Measurements from ENCODE around the gene NEXN.

Gene NEXN

GRCh38 chr1:77948841-77949424 is 60.5 kb downstream of the NEXN start:
- Histone ChIP-seq H3K36me3 (peaks cover 93 to 100% (median 97%) of the 10 kb centered on the region in 11 experiments), H3K27ac (no peak overlapping the region), H3K9ac (no peak overlapping the region), H4K20me1 (peaks cover 51 to 96% (median 81%) of the 10 kb centered on the region in 11 experiments), H3K4me1 (peaks cover 28 to 49% (median 40%) of the 10 kb centered on the region in 10 experiments), H3K4me2 (peak overlapping the region in 4 of 11 experiments; percentile 6 to 65 (median 28); a peak in 7 of 22 replicates), H3K27me3 (no peaks in the 10 kb centered on the region), H3K9me3 (replicated peaks in 1 of 11) (no peaks in the 10 kb centered on the region), H3K4me3 (no peak overlapping the region; a peak in 1 of 20 replicates)
- TF ChIP-seq Cebpa-rat (IDR thresholded peaks at IDR 0.05) = no peak

GRCh38 chr1:77950873-77951272 is 62.4 kb downstream of the NEXN start:
- Histone ChIP-seq H3K36me3 (peaks cover 94 to 100% (median 98%) of the 10 kb centered on the region in 11 experiments), H3K4me1 (peaks cover 28 to 49% (median 40%) of the 10 kb centered on the region in 10 experiments), H3K9me3 (replicated peaks in 1 of 11) (no peaks in the 10 kb centered on the region), H3K27ac (peak overlapping the region in 3 of 11 experiments; percentile 18 to 45 (median 26); a peak in 9 of 22 replicates), H4K20me1 (peaks cover 62 to 99% (median 95%) of the 10 kb centered on the region in 11 experiments), H3K9ac (peak overlapping the region in 1 of 11 experiments; percentile 17; a peak in 1 of 22 replicates), H3K4me2 (peak overlapping the region; percentile 49 to 74 (median 68); a peak in 21 of 22 replicates), H3K27me3 (no peaks in the 10 kb centered on the region), H3K4me3 (no peak overlapping the region)
- no peak for TF ChIP-seq Cebpa-rat (IDR thresholded peaks at IDR 0.05)

GRCh38 chr1:77951328-77951727 is 62.9 kb downstream of the NEXN start:
- Histone ChIP-seq H3K4me3 (no peak overlapping the region), H3K9ac (peak overlapping the region in 2 of 11 experiments; percentile 16 to 17; a peak in 2 of 22 replicates), H3K9me3 (replicated peaks in 1 of 11) (no peaks in the 10 kb centered on the region), H3K27me3 (no peaks in the 10 kb centered on the region), H3K36me3 (peaks cover 96 to 100% (median 98%) of the 10 kb centered on the region in 11 experiments), H3K4me1 (peaks cover 28 to 49% (median 40%) of the 10 kb centered on the region in 10 experiments), H3K4me2 (peak overlapping the region; percentile 49 to 74 (median 68); a peak in 21 of 22 replicates), H4K20me1 (peaks cover 64 to 100% (median 97%) of the 10 kb centered on the region in 11 experiments), H3K27ac (peak overlapping the region in 3 of 11 experiments; percentile 18 to 31 (median 26); a peak in 8 of 22 replicates)
- TF ChIP-seq Cebpa-rat (IDR thresholded peaks at IDR 0.05) = no peak

GRCh38 chr1:77953907-77954306 is 65.5 kb downstream of the NEXN start:
- no peaks in the 10 kb centered on the region for H3K27me3 ChIP-seq
- no peak overlapping the region for H3K9ac ChIP-seq
- peaks cover 28 to 44% (median 38%) of the 10 kb centered on the region in 10 experiments for H3K4me1 ChIP-seq
- H3K36me3 ChIP-seq = peaks cover 96 to 100% (median 98%) of the 10 kb centered on the region in 11 experiments
- TF ChIP-seq Cebpa-rat (IDR thresholded peaks at IDR 0.05) = no peak
- H4K20me1 ChIP-seq = peaks cover 77 to 100% (median 99%) of the 10 kb centered on the region in 11 experiments
- H3K4me3 ChIP-seq = no peak overlapping the region
- H3K4me2 ChIP-seq = no peak overlapping the region
- H3K27ac ChIP-seq = no peak overlapping the region
- H3K9me3 ChIP-seq (replicated peaks in 1 of 11) = no peaks in the 10 kb centered on the region

- no peak overlapping the region for H3K9ac ChIP-seq
- H4K20me1 ChIP-seq = peaks cover 78 to 100% (median 99%) of the 10 kb centered on the region in 11 experiments
- H3K4me3 ChIP-seq = no peak overlapping the region
- H3K9me3 ChIP-seq (replicated peaks in 1 of 11) = no peaks in the 10 kb centered on the region
- H3K27me3 ChIP-seq = no peaks in the 10 kb centered on the region
- no peak overlapping the region for H3K27ac ChIP-seq
- peaks cover 28 to 38% (median 35%) of the 10 kb centered on the region in 10 experiments for H3K4me1 ChIP-seq
- no peak overlapping the region for H3K4me2 ChIP-seq
- peaks cover 97 to 100% (median 98%) of the 10 kb centered on the region in 11 experiments for H3K36me3 ChIP-seq
- TF ChIP-seq Cebpa-rat (IDR thresholded peaks at IDR 0.05) = no peak
Measured at GRCh38 chr1:77954521-77954920, 66.1 kb downstream of the NEXN start.

- peaks cover 20 to 26% (median 25%) of the 10 kb centered on the region in 10 experiments for H3K4me1 ChIP-seq
- peaks cover 97 to 100% (median 100%) of the 10 kb centered on the region in 11 experiments for H3K36me3 ChIP-seq
- no peak overlapping the region for H3K9ac ChIP-seq
- H4K20me1 ChIP-seq = peaks cover 79 to 100% (median 99%) of the 10 kb centered on the region in 11 experiments
- no peak overlapping the region for H3K4me3 ChIP-seq
- no peaks in the 10 kb centered on the region for H3K9me3 ChIP-seq (replicated peaks in 1 of 11)
- H3K27me3 ChIP-seq = no peaks in the 10 kb centered on the region
- H3K4me2 ChIP-seq = no peak overlapping the region
- TF ChIP-seq Cebpa-rat (IDR thresholded peaks at IDR 0.05) = no peak
- no peak overlapping the region for H3K27ac ChIP-seq
Measured at GRCh38 chr1:77955709-77956108, 67.3 kb downstream of the NEXN start.

- H3K9me3 ChIP-seq (replicated peaks in 1 of 11) = no peaks in the 10 kb centered on the region
- no peak for TF ChIP-seq Cebpa-rat (IDR thresholded peaks at IDR 0.05)
- no peak overlapping the region for H3K4me3 ChIP-seq
- peaks cover 79 to 100% (median 99%) of the 10 kb centered on the region in 11 experiments for H4K20me1 ChIP-seq
- H3K9ac ChIP-seq = no peak overlapping the region
- H3K27ac ChIP-seq = no peak overlapping the region
- no peaks in the 10 kb centered on the region for H3K27me3 ChIP-seq
- H3K4me2 ChIP-seq = no peak overlapping the region
- peaks cover 12 to 18% (median 18%) of the 10 kb centered on the region in 10 experiments for H3K4me1 ChIP-seq
- peaks cover 100% of the 10 kb centered on the region in 11 experiments for H3K36me3 ChIP-seq
Measured at GRCh38 chr1:77956464-77956863, 68.0 kb downstream of the NEXN start.

GRCh38 chr1:77958391-77958790 is 70.0 kb downstream of the NEXN start:
- no peaks in the 10 kb centered on the region for H3K4me1 ChIP-seq
- H3K27me3 ChIP-seq = no peaks in the 10 kb centered on the region
- H3K9ac ChIP-seq = no peak overlapping the region
- no peak overlapping the region for H3K4me2 ChIP-seq
- H3K9me3 ChIP-seq (replicated peaks in 1 of 11) = no peaks in the 10 kb centered on the region
- TF ChIP-seq Cebpa-rat (IDR thresholded peaks at IDR 0.05) = no peak
- no peak overlapping the region for H3K27ac ChIP-seq
- H4K20me1 ChIP-seq = peaks cover 78 to 100% (median 94%) of the 10 kb centered on the region in 11 experiments
- H3K36me3 ChIP-seq = peaks cover 99 to 100% (median 100%) of the 10 kb centered on the region in 11 experiments
- H3K4me3 ChIP-seq = no peak overlapping the region

GRCh38 chr1:77958850-77959249 is 70.4 kb downstream of the NEXN start:
- no peak overlapping the region for H3K4me2 ChIP-seq
- no peak overlapping the region for H3K9ac ChIP-seq
- H3K27me3 ChIP-seq = no peaks in the 10 kb centered on the region
- no peaks in the 10 kb centered on the region for H3K4me1 ChIP-seq
- no peak for TF ChIP-seq Cebpa-rat (IDR thresholded peaks at IDR 0.05)
- H3K9me3 ChIP-seq (replicated peaks in 1 of 11) = no peaks in the 10 kb centered on the region
- H3K4me3 ChIP-seq = no peak overlapping the region
- peaks cover 74 to 100% (median 92%) of the 10 kb centered on the region in 11 experiments for H4K20me1 ChIP-seq
- peaks cover 99 to 100% (median 100%) of the 10 kb centered on the region in 11 experiments for H3K36me3 ChIP-seq
- H3K27ac ChIP-seq = no peak overlapping the region
